GM12892 (cell line): ENCODE measurements around the gene COX8C.

ENCODE experiments used
- POLR2A ChIP-seq: IDR thresholded peaks from 2 replicates; pipeline ENCODE4 v1.6.1; 2011; ENCODE audit warnings: low read depth, low read length, control low read depth
- POLR2AphosphoS5 ChIP-seq: IDR thresholded peaks from 2 replicates; pipeline ENCODE4 v1.6.1; 2011; ENCODE audit warnings: low read depth, low read length, control low read depth

DNA sequence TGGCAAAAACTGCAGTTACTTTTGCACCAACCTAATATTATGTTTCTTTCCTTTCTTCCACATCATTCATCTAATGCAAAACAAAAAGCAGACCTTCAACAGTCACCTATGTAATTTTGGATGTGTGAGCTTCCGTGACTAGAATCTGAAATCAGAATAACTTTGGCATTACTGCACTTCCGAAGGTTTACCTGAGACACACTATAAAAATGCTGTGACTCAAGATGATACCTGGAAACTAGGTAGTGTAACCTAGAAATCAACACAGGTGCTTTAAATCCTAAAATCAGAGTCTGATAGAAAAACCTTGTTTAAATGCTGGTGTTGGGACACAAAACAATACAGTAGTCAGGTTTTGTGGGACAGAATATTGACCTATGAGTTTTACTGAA is 16.4 kb upstream of the COX8C start:
- TF ChIP-seq POLR2A: no peak
- TF ChIP-seq POLR2AphosphoS5: no peak
